ENCODE measurements around the gene RAI2. TPM values are rescaled to one million over a fixed set of nuclear protein-coding genes. Genes with fewer than 3 reads are reported as not detected.

Gene RAI2
- polyA plus RNA-seq, 2 donors = 3.9 to 7.0 TPM

DNA sequence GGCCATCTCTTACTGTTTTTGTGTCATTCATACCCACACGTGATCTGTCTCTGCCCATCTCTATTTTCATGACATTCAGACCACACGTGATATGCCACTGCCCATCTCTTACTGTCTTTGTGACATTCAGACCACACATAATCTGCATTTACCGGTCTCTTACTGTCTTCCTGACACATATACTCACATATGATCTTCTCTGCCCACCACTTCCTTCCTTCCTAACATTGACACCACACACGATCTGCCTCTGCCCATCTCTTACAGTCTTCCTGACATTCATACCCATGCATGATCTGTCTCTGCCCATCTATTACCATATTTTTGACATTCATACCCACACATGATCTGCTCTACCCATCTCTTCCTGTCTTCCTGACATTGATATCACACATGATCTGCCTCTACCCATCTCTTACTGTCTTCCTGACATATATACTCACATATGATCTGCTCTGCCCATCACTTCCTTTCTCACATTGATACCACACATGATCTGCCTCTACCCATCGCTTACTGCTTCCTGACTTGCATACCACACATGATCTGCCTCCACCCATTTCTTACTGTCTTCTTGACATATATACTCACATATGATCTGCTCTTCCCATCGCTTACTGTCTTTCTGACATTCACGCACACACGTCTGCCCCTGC lies 87.7 kb downstream of the RAI2 start:
- no peak overlapping the region for H3K27ac ChIP-seq (ENCODE audit: low read depth in 2 of 2, low read length in 1 of 2)
- H3K9me3 ChIP-seq (ENCODE audit: control insufficient read depth in 2 of 2, insufficient read depth in 1 of 2, low read depth in 1 of 2, low read length in 1 of 2) = no peaks in the 10 kb centered on the region
- H3K4me1 ChIP-seq (ENCODE audit: control insufficient read depth in 2 of 2, insufficient read depth in 2 of 2, low read length in 1 of 2) = no peaks in the 10 kb centered on the region
- H3K27me3 ChIP-seq (ENCODE audit: control insufficient read depth in 1 of 2, insufficient read depth in 2 of 2, low read length in 2 of 2) = peaks cover 0 to 3% of the 10 kb centered on the region in 2 donors
- H3K4me3 ChIP-seq (ENCODE audit: low read depth in 1 of 2, low read length in 2 of 2) = no peak overlapping the region
- no peaks in the 10 kb centered on the region for H3K36me3 ChIP-seq (ENCODE audit: control insufficient read depth in 2 of 2, insufficient read depth in 2 of 2, low read length in 1 of 2)
- WGBS, 2 donors = 65 to 77% methylated on average over 8 of the region's 8 CpGs

DNA sequence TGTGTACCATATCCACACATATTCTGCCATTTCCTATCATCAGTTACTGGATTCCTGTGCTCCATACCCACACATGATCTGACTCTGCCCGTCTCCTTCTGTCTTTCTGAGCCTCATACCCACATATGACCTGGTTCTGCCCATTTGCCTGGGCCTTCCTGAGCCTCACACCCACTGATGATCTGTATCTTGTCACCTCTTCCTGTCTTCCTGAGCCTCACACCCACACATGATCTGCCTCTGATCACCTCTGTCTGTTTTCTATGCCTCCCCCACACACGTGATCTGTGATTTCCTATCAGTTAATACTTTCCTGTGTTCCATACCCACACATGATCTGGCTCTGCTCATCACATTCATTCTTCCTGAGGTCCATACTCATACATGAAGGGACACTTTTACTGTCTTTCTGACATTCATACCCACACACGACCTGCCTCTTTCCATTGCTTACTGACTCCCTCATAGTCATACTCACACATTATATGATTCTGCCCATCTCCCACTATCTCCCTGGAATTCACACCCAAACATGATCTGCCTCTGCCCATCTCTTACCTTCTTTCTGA lies 91.3 kb downstream of the RAI2 start:
- WGBS, 2 donors = 51 to 65% methylated on average over 3 of the region's 3 CpGs
- H3K27me3 ChIP-seq (ENCODE audit: control insufficient read depth in 1 of 2, insufficient read depth in 2 of 2, low read length in 2 of 2) = peaks cover 0 to 6% of the 10 kb centered on the region in 2 donors

DNA sequence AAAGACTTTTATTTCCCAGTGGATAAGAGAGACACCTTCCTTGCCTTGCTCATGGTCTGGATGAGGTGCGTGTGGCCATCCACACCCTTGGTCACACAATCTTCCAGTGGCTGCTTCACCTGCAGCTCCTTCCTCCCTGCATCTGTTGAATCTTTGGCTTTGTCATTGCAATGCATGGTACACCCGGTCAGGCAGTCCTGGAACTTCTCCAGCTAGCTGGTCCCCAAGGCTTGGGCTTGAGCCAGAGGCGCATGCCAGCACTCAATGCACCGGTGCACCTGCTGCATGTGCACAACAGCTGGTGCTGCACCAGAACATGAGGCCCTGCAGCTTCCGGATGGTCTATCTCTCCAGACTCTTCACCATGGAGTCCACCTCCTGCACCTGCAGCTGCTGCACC lies 92.1 kb downstream of the RAI2 start:
- Histone ChIP-seq H3K36me3 (ENCODE audit: control insufficient read depth in 2 of 2, insufficient read depth in 2 of 2, low read length in 1 of 2) (no peaks in the 10 kb centered on the region), H3K27me3 (ENCODE audit: control insufficient read depth in 1 of 2, insufficient read depth in 2 of 2, low read length in 2 of 2) (peaks cover 0 to 6% of the 10 kb centered on the region in 2 donors), H3K4me3 (ENCODE audit: low read depth in 1 of 2, low read length in 2 of 2) (no peak overlapping the region), H3K27ac (ENCODE audit: low read depth in 2 of 2, low read length in 1 of 2) (no peak overlapping the region), H3K4me1 (ENCODE audit: control insufficient read depth in 2 of 2, insufficient read depth in 2 of 2, low read length in 1 of 2) (no peaks in the 10 kb centered on the region), H3K9me3 (ENCODE audit: control insufficient read depth in 2 of 2, insufficient read depth in 1 of 2, low read depth in 1 of 2, low read length in 1 of 2) (no peaks in the 10 kb centered on the region)
- WGBS, 2 donors = 66 to 70% methylated on average over 5 of the region's 5 CpGs

More for the DNA sequence above, 91.3 kb downstream of the RAI2 start:
- Histone ChIP-seq H3K27ac (ENCODE audit: low read depth in 2 of 2, low read length in 1 of 2) (no peak overlapping the region), H3K9me3 (ENCODE audit: control insufficient read depth in 2 of 2, insufficient read depth in 1 of 2, low read depth in 1 of 2, low read length in 1 of 2) (no peaks in the 10 kb centered on the region), H3K4me3 (ENCODE audit: low read depth in 1 of 2, low read length in 2 of 2) (no peak overlapping the region), H3K4me1 (ENCODE audit: control insufficient read depth in 2 of 2, insufficient read depth in 2 of 2, low read length in 1 of 2) (no peaks in the 10 kb centered on the region), H3K36me3 (ENCODE audit: control insufficient read depth in 2 of 2, insufficient read depth in 2 of 2, low read length in 1 of 2) (no peaks in the 10 kb centered on the region)

DNA sequence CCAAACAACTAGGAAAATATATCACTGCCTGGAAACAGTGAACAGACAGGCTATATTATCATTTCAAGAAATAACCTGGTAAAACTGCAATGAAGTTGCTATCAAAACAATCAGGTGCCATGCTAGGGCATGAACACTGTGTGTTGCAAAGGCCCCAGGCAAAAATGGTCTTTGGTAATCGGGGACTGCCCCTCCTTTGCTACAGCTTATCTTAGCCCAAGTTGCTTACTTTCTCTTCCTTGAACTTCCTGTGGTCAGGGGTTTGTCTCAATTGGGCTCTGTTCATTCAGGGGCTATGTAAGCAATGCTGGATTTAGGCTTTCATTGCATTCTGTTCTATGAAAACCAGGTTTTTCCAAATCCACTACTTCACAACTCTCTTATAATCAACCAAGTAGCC lies 93.4 kb downstream of the RAI2 start:
- WGBS, 2 donors = 16 to 26% methylated on average over 1 of the region's 1 CpG
- Histone ChIP-seq H3K36me3 (ENCODE audit: control insufficient read depth in 2 of 2, insufficient read depth in 2 of 2, low read length in 1 of 2) (no peaks in the 10 kb centered on the region), H3K4me1 (ENCODE audit: control insufficient read depth in 2 of 2, insufficient read depth in 2 of 2, low read length in 1 of 2) (no peaks in the 10 kb centered on the region), H3K27ac (ENCODE audit: low read depth in 2 of 2, low read length in 1 of 2) (no peak overlapping the region), H3K27me3 (ENCODE audit: control insufficient read depth in 1 of 2, insufficient read depth in 2 of 2, low read length in 2 of 2) (peaks cover 0 to 6% of the 10 kb centered on the region in 2 donors), H3K9me3 (ENCODE audit: control insufficient read depth in 2 of 2, insufficient read depth in 1 of 2, low read depth in 1 of 2, low read length in 1 of 2) (no peaks in the 10 kb centered on the region), H3K4me3 (ENCODE audit: low read depth in 1 of 2, low read length in 2 of 2) (no peak overlapping the region)

DNA sequence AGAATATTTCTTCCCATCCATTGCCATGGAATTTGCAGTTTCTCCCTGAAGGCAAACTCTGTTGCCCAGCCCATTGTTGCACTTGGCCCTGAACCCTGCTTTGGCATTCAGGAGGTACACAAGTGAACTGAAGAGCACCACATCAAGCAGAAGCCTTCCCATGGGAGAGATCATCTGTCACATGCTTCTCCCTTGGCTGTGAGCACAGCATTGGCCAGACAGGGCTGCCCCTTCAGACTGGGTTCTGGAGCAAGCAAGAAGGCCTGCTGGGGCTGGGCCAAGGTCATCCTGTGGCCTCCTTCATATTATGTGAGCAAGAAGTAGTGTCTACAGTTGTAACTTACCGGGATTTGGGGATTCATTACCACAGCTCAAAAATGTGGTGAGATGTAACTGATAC lies 101.1 kb downstream of the RAI2 start:
- H3K4me1 ChIP-seq (ENCODE audit: control insufficient read depth in 2 of 2, insufficient read depth in 2 of 2, low read length in 1 of 2) = peaks cover 0 to 2% of the 10 kb centered on the region in 2 donors
- no peaks in the 10 kb centered on the region for H3K27me3 ChIP-seq (ENCODE audit: control insufficient read depth in 1 of 2, insufficient read depth in 2 of 2, low read length in 2 of 2)
- WGBS, 2 donors = 85 to 100% methylated on average over 1 of the region's 1 CpG
- no peaks in the 10 kb centered on the region for H3K36me3 ChIP-seq (ENCODE audit: control insufficient read depth in 2 of 2, insufficient read depth in 2 of 2, low read length in 1 of 2)
- no peak overlapping the region for H3K4me3 ChIP-seq (ENCODE audit: low read depth in 1 of 2, low read length in 2 of 2)
- no peak overlapping the region for H3K27ac ChIP-seq (ENCODE audit: low read depth in 2 of 2, low read length in 1 of 2)
- H3K9me3 ChIP-seq (ENCODE audit: control insufficient read depth in 2 of 2, insufficient read depth in 1 of 2, low read depth in 1 of 2, low read length in 1 of 2) = no peaks in the 10 kb centered on the region

DNA sequence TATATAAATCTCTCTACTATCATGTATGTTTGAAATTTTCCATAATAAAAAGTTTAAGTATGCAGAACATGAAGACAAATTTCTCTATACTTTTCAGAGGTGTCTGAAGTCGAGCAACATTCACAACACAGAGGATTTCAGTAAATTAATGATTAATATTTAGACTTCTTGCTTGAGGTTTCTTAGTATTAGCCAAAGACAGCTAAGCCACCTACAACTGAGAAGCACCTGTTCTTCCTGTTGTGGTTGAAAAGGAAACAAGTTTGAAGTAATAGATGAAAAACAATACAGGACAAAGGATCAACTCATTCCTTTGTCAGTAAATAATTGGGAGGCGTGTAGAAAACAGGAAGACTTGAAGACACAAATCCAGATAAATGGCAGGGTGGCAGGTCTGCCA lies 102.7 kb downstream of the RAI2 start:
- Histone ChIP-seq H3K4me1 (ENCODE audit: control insufficient read depth in 2 of 2, insufficient read depth in 2 of 2, low read length in 1 of 2) (peaks cover 0 to 2% of the 10 kb centered on the region in 2 donors), H3K27me3 (ENCODE audit: control insufficient read depth in 1 of 2, insufficient read depth in 2 of 2, low read length in 2 of 2) (no peaks in the 10 kb centered on the region), H3K4me3 (ENCODE audit: low read depth in 1 of 2, low read length in 2 of 2) (no peak overlapping the region), H3K9me3 (ENCODE audit: control insufficient read depth in 2 of 2, insufficient read depth in 1 of 2, low read depth in 1 of 2, low read length in 1 of 2) (no peaks in the 10 kb centered on the region), H3K27ac (ENCODE audit: low read depth in 2 of 2, low read length in 1 of 2) (peak overlapping the region; percentile 11 to 31), H3K36me3 (ENCODE audit: control insufficient read depth in 2 of 2, insufficient read depth in 2 of 2, low read length in 1 of 2) (no peaks in the 10 kb centered on the region)
- 48 to 65% methylated on average over 2 of the region's 2 CpGs for WGBS, 2 donors

DNA sequence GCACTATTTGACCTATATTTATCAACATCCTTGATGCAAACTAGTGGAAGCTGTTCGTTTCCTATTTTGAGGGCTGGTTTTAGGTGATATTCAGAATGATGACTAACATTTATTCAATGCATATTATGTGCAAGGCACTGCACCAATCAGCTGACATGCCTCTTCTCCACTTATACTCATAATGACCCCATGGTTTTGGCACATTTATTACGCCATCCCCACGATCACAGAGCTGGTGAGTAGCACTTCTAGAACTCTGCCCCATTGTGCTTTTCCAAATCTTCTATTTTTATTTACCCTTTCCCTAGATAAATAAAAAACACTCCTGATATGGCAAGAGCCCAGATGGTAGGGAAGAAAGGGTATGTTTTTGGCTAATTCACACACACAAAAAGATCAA lies 110.7 kb downstream of the RAI2 start:
- no peaks in the 10 kb centered on the region for H3K27me3 ChIP-seq (ENCODE audit: control insufficient read depth in 1 of 2, insufficient read depth in 2 of 2, low read length in 2 of 2)
- peaks cover 0 to 4% of the 10 kb centered on the region in 2 donors for H3K36me3 ChIP-seq (ENCODE audit: control insufficient read depth in 2 of 2, insufficient read depth in 2 of 2, low read length in 1 of 2)
- no peak overlapping the region for H3K27ac ChIP-seq (ENCODE audit: low read depth in 2 of 2, low read length in 1 of 2)
- H3K9me3 ChIP-seq (ENCODE audit: control insufficient read depth in 2 of 2, insufficient read depth in 1 of 2, low read depth in 1 of 2, low read length in 1 of 2) = peaks cover 0 to 2% of the 10 kb centered on the region in 2 donors
- 70 to 82% methylated on average over 3 of the region's 3 CpGs for WGBS, 2 donors
- no peak overlapping the region for H3K4me3 ChIP-seq (ENCODE audit: low read depth in 1 of 2, low read length in 2 of 2)
- H3K4me1 ChIP-seq (ENCODE audit: control insufficient read depth in 2 of 2, insufficient read depth in 2 of 2, low read length in 1 of 2) = peaks cover 0 to 2% of the 10 kb centered on the region in 2 donors

Other genes with a start within 250 kb of the RAI2 start
- 10 to 100 TPM in 1 of 2 donors, 1 to 10 TPM in 1; 5.5 to 12.5 TPM for gene SCML1, start 123.8 kb downstream of the RAI2 start, polyA plus RNA-seq